ENCODE results near the gene HLA-DRB1.

DNA sequence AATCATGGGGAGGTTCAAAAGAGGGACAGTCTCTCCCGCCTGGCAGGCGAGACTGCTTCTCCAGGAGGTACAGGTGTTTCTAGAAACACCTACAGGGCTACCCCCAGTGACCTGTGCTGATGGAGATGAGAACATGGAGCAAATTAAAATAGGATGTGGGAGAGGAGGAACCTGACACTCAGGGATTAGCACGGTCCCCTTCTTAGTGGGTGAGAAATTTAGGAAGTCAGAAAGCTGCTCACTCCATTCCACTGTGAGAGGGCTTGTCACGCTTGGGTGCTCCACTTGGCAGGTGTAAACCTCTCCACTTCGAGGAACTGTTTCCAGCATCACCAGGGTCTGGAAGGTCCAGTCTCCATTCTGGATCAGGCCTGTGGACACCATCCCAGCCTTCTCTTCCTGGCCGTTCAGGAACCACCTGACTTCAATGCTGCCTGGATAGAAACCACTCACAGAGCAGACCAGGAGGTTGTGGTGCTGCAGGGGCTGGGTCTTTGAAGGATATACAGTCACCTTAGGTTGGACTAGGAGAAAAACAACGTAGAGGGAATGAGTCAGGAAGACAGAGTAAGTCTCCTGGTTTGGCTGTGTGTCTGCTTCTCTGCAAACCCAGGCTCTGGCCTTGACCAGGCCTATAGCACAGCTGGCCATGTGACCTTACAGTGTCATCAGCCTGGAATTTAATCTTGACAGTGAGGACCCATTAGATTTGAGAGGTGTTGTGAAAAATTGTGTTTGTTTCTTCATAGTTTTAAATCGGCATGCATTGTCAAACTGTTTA is 8.1 kb downstream of the HLA-DRB1 start:
- no peak for TF ChIP-seq EZH2phosphoT487 (IDR thresholded peaks at IDR 0.05; ENCODE audit: borderline replicate concordance, low read depth, low read length)
- TF ChIP-seq, protein P1, sequence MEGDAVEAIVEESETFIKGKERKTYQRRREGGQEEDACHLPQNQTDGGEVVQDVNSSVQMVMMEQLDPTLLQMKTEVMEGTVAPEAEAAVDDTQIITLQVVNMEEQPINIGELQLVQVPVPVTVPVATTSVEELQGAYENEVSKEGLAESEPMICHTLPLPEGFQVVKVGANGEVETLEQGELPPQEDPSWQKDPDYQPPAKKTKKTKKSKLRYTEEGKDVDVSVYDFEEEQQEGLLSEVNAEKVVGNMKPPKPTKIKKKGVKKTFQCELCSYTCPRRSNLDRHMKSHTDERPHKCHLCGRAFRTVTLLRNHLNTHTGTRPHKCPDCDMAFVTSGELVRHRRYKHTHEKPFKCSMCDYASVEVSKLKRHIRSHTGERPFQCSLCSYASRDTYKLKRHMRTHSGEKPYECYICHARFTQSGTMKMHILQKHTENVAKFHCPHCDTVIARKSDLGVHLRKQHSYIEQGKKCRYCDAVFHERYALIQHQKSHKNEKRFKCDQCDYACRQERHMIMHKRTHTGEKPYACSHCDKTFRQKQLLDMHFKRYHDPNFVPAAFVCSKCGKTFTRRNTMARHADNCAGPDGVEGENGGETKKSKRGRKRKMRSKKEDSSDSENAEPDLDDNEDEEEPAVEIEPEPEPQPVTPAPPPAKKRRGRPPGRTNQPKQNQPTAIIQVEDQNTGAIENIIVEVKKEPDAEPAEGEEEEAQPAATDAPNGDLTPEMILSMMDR (conservative IDR thresholded peaks at IDR 0.05; ENCODE audit: low read length) = no peak
